Measurements from ENCODE around the gene ZWILCH.

Gene ZWILCH

DNA sequence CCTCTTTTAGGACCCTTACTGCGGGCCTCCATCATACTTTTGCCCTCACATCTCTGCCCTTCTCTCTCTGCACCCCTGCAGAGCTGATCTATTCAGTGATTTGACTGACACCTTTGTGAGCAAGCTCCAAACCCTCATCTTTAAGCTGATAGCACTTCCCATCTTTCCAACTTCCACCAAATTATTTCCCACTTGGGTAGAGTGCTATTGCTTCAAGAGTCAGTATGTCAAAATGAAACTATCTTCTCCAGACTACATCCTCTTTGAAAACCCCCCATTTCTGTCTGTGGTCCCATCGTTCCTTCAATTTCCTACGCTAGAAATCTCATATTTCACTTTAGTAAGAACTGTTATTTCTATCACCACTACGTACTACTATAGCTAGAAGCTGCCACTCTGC, 19.7 kb downstream of the ZWILCH start:
- H3K36me3 Mint-ChIP-seq (ENCODE audit: insufficient read depth), result peaks cover 20% of the 10 kb centered on the region
- H3K27me3 Mint-ChIP-seq, result no peaks in the 10 kb centered on the region
- ATAC-seq (replicated peaks) (no peak), DNase-seq (no peak)
- H3K4me3 Mint-ChIP-seq, result no peak overlapping the region
- no peaks in the 10 kb centered on the region for H3K4me1 Mint-ChIP-seq (ENCODE audit: low read depth in 2 of 2)
- H3K27ac Mint-ChIP-seq, result no peak overlapping the region
- no peaks in the 10 kb centered on the region for H3K9me3 Mint-ChIP-seq

DNA sequence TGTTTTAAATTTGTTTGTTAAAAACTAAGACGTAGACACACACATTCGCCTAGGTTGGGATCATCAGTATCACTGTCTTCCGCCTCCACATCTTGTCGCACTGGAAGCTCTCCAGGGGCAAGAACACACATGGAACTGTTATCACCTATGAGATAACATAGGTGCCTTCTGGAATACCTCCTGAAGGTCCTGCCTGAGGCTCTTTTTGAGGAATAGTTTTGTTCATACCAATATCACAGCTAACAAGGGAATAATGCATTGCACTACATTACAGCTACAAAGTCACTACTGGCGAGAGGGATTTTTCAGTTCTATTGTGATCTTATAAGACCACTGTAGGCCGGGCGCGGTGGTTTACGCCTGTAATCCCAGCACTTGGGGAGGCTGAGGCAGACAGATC, 29.9 kb downstream of the ZWILCH start:
- H3K36me3 Mint-ChIP-seq (ENCODE audit: insufficient read depth), result peaks cover 18% of the 10 kb centered on the region
- no peak overlapping the region for H3K4me3 Mint-ChIP-seq
- no peaks in the 10 kb centered on the region for H3K4me1 Mint-ChIP-seq (ENCODE audit: low read depth in 2 of 2)
- no peak overlapping the region for H3K27ac Mint-ChIP-seq
- H3K9me3 Mint-ChIP-seq, result no peaks in the 10 kb centered on the region
- DNase-seq (no peak), ATAC-seq (replicated peaks) (no peak)
- no peaks in the 10 kb centered on the region for H3K27me3 Mint-ChIP-seq

DNA sequence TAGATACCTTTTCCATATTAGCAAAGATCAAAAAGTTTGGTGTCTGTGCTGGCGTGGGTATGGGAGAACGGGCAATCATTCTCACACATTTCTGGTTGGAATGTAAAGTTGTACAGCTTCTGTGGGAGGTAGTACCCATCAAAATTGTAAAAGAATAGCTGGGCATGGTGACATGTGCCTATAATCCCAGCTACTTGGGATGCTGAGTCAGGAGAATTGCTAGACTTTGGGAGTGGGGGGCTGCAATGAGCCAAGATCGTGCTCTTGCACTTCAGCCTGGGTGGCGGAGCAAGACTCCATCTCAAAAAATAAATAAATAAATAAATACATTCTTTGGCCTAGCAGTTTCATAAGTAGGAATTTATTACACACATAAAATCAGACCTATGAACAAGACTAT, 37.8 kb downstream of the ZWILCH start:
- Mint-ChIP-seq H3K9me3 (no peaks in the 10 kb centered on the region), H3K4me3 (no peak overlapping the region), H3K27me3 (no peaks in the 10 kb centered on the region), H3K36me3 (ENCODE audit: insufficient read depth) (peaks cover 17% of the 10 kb centered on the region), H3K4me1 (ENCODE audit: low read depth in 2 of 2) (no peaks in the 10 kb centered on the region), H3K27ac (no peak overlapping the region)
- ATAC-seq (replicated peaks), result no peak
- DNase-seq, result no peak

DNA sequence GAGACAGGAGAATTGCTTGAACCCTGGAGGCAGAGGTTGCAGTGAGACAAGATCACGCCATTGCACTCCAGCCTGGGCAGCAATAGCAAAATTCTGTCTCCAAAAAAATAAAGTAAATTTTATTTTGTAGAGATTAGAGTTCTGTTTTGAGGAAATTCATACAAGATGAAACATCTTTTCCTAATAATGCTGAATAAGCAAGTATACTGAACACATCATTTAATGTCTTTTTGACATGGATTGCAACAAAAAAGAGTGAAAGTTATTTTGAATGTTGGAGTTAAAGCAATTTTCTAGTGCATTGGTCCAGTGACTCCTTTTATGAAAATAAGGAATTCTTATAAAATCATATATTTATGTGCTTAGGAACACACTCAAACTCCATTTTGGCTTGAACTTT, 40.1 kb downstream of the ZWILCH start:
- ATAC-seq (replicated peaks), result no peak
- H3K4me3 Mint-ChIP-seq, result no peak overlapping the region
- H3K9me3 Mint-ChIP-seq, result no peaks in the 10 kb centered on the region
- DNase-seq, result no peak
- H3K27ac Mint-ChIP-seq, result no peak overlapping the region
- no peaks in the 10 kb centered on the region for H3K27me3 Mint-ChIP-seq
- H3K4me1 Mint-ChIP-seq (ENCODE audit: low read depth in 2 of 2), result no peaks in the 10 kb centered on the region
- peaks cover 16% of the 10 kb centered on the region for H3K36me3 Mint-ChIP-seq (ENCODE audit: insufficient read depth)

DNA sequence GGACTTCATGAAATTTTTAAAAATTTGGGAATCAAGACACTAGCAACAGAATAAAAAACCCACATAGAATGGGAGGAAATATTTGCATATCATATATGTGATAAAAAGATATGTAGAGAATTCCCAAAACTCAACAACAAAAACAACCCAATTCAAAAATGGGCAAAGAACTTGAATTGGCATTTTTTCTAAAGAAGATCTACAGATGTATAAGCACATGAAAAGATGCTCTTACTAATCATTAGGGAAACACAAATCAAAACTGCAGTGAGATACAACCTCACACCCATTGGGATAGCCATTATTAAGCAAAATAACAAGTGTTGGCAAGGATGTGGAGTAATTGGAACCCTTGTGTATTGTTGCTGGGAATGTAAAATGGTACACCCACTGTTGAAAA, 50.6 kb downstream of the ZWILCH start:
- no peak for ATAC-seq (replicated peaks)
- Mint-ChIP-seq H3K36me3 (ENCODE audit: insufficient read depth) (no peaks in the 10 kb centered on the region), H3K27me3 (no peaks in the 10 kb centered on the region), H3K27ac (no peak overlapping the region), H3K9me3 (no peaks in the 10 kb centered on the region), H3K4me3 (no peak overlapping the region), H3K4me1 (ENCODE audit: low read depth in 2 of 2) (no peaks in the 10 kb centered on the region)
- no peak for DNase-seq

DNA sequence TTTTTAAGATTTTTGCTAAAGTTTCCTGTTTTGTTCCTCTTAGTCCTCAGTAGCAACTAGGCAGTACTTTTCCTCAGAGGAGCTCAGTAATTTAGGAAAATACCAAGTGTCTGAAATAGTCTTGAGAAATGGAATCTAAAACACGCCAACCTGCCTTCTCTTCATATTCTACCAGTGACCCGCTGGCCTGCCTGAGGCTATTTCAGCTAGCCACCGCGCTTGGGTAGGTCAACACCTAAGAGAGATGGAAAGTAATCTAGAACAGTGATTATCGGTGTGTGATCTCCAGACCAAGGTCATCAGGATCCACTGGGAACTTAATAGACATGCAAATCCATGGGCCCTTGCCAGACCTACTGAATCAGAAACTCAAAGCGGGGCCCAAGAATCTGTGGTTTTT, 53.1 kb downstream of the ZWILCH start:
- Mint-ChIP-seq H3K27ac (no peak overlapping the region), H3K36me3 (ENCODE audit: insufficient read depth) (no peaks in the 10 kb centered on the region), H3K9me3 (no peaks in the 10 kb centered on the region), H3K27me3 (no peaks in the 10 kb centered on the region), H3K4me3 (no peak overlapping the region), H3K4me1 (ENCODE audit: low read depth in 2 of 2) (no peaks in the 10 kb centered on the region)
- ATAC-seq (replicated peaks) (no peak), DNase-seq (no peak)

DNA sequence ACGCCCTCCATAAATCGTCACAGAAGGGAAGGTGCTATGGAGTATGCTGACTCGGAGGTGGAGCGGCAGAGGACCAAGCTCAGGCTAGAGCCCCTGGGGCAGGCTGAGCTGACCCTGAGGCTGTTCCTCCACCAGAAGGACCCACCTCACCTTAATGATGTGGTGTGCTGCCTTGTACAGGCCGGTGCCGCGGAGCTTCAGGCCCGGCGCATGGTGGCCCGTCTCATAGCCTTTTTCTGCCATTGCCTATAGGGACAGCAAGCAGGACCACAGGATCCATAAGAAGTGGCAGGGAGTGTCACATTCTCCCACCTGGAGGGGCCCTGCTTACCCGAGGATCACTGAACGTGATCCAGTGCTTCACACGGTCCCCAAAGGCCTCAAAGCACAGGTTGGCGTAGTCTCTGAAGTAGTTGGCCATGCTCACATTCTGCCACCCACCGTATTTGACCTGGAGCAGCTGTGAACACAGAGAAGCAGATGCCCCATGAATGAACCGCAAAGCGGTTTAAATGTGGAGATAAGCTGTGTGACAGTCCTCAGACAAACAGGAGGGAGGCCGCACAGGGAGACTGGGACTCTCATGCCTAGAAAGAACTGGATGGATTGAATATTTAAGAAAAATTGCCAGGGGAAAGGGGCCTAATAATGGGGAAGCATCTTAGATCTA, 55.9 kb downstream of the ZWILCH start:
- Mint-ChIP-seq H3K4me1 (ENCODE audit: low read depth in 2 of 2) (peaks cover 0 to 2% of the 10 kb centered on the region in 2 donors), H3K36me3 (ENCODE audit: insufficient read depth) (no peaks in the 10 kb centered on the region), H3K9me3 (no peaks in the 10 kb centered on the region), H3K4me3 (no peak overlapping the region), H3K27me3 (no peaks in the 10 kb centered on the region), H3K27ac (no peak overlapping the region)
- DNase-seq (no peak), ATAC-seq (replicated peaks) (no peak)

DNA sequence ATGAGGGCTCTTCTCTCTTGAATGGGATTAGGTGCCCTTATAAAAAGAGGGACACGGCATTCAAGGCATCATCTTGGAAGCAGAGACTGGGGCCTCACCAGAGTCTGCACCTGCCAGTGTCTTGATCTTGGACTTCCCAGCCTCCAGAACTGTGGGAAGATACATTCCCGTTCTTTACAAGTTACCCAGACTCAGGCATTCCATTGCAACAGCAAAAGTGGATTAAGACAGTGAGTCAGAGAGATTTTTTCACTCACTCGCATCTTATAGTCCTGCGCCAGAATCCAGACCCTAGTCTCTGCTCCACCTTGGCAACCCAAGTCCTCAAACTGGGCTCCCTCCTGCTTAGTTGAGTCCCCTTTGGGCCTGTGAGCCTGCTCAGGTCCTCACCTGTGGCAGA, 58.0 kb downstream of the ZWILCH start:
- Mint-ChIP-seq H3K27ac (no peak overlapping the region), H3K36me3 (ENCODE audit: insufficient read depth) (no peaks in the 10 kb centered on the region), H3K4me3 (no peak overlapping the region), H3K9me3 (no peaks in the 10 kb centered on the region), H3K4me1 (ENCODE audit: low read depth in 2 of 2) (peaks cover 6 to 8% of the 10 kb centered on the region in 2 donors), H3K27me3 (no peaks in the 10 kb centered on the region)
- ATAC-seq (replicated peaks) (no peak), DNase-seq (no peak)

DNA sequence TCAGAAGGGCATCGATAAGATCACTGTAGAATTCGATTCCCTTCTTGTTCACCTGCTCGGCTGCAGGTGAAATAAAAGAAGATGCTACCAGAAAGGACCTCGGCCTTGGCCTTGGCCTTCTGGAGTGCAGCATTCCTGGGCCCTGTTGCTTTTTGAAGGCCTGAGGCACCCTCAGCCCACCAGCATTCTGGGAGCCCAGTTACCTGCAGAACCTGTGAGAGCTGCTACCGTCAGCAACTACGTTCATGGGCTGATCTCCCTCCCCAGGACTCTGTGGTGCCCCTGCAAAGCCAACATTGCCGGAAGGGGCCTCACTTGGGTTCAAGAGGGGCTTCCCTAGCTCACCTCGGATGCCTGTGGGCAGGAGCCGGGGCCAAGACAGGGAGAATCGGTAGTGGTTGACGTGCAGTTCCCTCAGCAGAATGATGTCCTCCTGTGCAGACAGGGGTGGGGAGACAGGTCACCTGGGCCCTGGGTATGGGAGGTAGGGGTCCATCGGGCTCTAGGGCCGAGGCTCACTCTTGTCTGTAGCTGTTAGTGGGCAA, 58.5 kb downstream of the ZWILCH start:
- no peak for ATAC-seq (replicated peaks)
- Mint-ChIP-seq H3K9me3 (no peaks in the 10 kb centered on the region), H3K4me3 (no peak overlapping the region), H3K27me3 (no peaks in the 10 kb centered on the region), H3K27ac (no peak overlapping the region), H3K36me3 (ENCODE audit: insufficient read depth) (no peaks in the 10 kb centered on the region), H3K4me1 (ENCODE audit: low read depth in 2 of 2) (peaks cover 6 to 8% of the 10 kb centered on the region in 2 donors)
- no peak for DNase-seq

DNA sequence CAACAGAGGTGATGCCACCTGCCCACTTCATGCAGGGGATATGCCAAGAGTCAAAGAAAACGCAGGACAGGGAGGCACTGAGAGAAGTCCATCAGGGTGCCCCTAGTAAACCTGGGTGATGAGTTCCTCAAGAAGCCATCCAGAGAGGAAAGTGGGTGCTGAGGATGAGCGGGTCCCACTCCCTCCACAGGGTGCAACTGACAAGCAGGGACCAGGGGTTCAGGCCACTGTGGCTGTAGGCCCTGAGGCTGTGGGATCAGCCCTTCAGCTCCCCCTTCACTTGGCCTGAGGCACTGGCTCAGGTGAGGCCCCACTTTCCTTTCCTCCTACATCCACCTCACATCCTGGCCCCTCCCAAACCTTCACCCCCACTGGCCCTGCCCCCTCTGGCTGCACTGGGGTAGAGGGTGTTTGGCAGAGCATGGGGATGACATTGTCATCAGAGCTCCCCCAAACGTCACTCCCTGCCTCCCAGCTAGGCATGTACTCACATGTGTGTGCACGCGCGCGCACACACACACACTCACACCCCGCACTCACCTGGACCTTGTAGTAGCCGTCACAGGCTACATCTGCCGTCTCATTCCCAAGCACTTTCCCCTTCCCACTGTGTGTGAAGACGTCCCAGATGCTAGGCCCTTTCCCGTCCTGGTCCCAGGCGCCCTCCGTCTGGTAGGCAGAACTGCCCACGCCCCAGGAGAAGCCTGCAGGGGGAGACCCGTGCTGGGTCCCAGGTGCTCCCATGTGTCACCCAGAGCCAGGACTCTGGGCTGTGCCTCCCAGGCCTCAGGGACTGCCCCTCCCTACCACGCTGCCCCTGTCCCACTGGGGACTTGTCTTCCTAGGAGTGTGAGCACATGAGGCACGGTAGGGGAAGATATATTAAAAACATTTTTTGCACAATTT, 59.3 kb downstream of the ZWILCH start:
- H3K27me3 Mint-ChIP-seq, result no peaks in the 10 kb centered on the region
- no peak overlapping the region for H3K4me3 Mint-ChIP-seq

DNA sequence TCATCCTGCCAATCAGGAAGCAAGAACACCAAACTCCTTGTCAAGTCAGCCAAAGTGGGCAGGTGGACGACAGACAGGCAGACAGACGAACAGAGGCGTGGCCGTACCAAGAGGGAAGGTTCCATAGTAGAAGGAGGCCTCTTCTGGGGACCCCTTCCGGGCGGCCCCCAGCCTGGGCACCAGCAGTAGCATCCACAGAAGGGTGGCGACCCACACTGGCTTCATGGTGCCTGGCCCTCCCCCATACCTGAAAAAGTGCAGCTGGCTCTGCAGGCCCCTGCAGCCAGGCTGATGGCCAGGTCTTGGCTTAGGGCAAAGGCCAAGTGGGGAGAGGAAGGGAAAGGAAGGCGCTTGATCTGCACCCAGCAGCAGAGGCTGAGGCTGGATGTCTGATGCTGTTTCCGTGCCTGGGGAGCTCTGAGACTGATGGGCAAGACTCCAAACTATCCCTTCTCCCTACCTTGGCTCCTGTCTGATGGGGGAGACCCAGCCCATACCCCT, 60.1 kb downstream of the ZWILCH start:
- Mint-ChIP-seq H3K27ac (peak overlapping the region in 1 of 2 donors; percentile 49), H3K36me3 (ENCODE audit: insufficient read depth) (no peaks in the 10 kb centered on the region), H3K9me3 (no peaks in the 10 kb centered on the region), H3K4me3 (no peak overlapping the region), H3K27me3 (no peaks in the 10 kb centered on the region), H3K4me1 (ENCODE audit: low read depth in 2 of 2) (peaks cover 6 to 8% of the 10 kb centered on the region in 2 donors)
- DNase-seq (no peak), ATAC-seq (replicated peaks) (no peak)

More for the DNA sequence above, 59.3 kb downstream of the ZWILCH start:
- H3K36me3 Mint-ChIP-seq (ENCODE audit: insufficient read depth), result no peaks in the 10 kb centered on the region
- ATAC-seq (replicated peaks) (no peak), DNase-seq (no peak)
- H3K9me3 Mint-ChIP-seq, result no peaks in the 10 kb centered on the region
- peaks cover 6 to 8% of the 10 kb centered on the region in 2 donors for H3K4me1 Mint-ChIP-seq (ENCODE audit: low read depth in 2 of 2)
- H3K27ac Mint-ChIP-seq, result peak overlapping the region in 1 of 2 donors; percentile 49

DNA sequence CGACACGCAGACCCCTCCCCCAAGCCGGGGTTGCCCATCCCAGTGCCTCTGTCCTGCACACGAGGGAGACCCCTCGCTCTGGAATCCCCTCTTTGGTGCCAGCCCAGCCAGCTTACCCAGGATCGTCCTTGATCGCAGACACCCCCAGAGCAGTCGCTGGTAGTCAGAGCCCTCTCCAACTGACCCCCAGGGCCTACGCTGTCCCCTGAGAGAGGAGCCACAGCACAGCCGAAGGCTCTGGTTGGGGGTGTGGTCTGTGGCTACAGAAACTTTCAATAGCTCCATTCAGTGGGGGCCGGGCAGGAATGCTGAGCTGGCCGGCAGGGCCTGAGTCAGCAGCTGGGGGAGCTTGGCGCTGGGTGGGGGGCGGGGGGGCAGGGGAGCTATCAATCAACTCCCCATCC, 60.6 kb downstream of the ZWILCH start, which contains the start of gene LCTL:
LCTL (minus strand) TSS at position 258 of the 404 bp plus-strand sequence. CDS start 633 bp downstream, outside the sequence.
- no peaks in the 10 kb centered on the region for H3K27me3 Mint-ChIP-seq
- peaks cover 6 to 8% of the 10 kb centered on the region in 2 donors for H3K4me1 Mint-ChIP-seq (ENCODE audit: low read depth in 2 of 2)
- no peak for DNase-seq
- peak within 1 kb of the TSS; percentile 2 to 49 for H3K27ac Mint-ChIP-seq
- no peak within 1 kb of the TSS for H3K4me3 Mint-ChIP-seq
- no peaks in the 10 kb centered on the region for H3K9me3 Mint-ChIP-seq
- no peak for ATAC-seq (replicated peaks)
- no peaks in the 10 kb centered on the region for H3K36me3 Mint-ChIP-seq (ENCODE audit: insufficient read depth)

DNA sequence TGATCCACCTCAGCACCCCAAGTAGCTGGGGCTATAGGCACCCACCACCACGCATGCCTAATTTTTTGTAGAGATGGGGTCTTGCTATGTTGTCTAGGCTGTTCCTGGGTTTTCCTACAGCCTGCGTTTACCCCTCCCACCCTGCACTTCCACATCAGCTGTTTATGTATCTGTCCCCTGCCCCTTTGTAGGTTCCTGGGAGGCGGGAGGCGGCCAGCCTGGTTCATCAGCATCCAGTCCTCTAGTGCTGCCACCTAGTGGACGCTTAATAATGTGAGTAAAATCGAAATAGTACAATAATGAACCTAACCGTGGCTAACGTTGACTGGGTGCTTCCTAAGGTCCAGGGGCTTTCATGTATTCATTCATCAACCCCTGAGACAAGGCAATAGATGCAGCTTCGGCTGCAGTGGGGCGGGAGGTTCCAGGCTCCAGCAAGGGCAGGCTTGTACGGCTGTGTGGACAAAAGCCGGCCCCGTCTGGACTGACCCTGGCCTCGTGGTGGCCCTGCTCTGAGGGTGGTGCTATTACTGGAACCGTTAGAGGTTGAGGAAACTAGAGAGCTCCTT, 61.9 kb downstream of the ZWILCH start:
- peak; percentile 51 for ATAC-seq (replicated peaks)
- H3K27ac Mint-ChIP-seq, result peak overlapping the region in 1 of 2 donors; percentile 2
- no peak overlapping the region for H3K4me3 Mint-ChIP-seq

More for the DNA sequence above, 61.9 kb downstream of the ZWILCH start:
- H3K27me3 Mint-ChIP-seq, result no peaks in the 10 kb centered on the region
- no peaks in the 10 kb centered on the region for H3K9me3 Mint-ChIP-seq
- peak; percentile 49 to 55 (median 54) for DNase-seq
- peaks cover 6 to 8% of the 10 kb centered on the region in 2 donors for H3K4me1 Mint-ChIP-seq (ENCODE audit: low read depth in 2 of 2)
- no peaks in the 10 kb centered on the region for H3K36me3 Mint-ChIP-seq (ENCODE audit: insufficient read depth)

Measured in effector memory CD8-positive, alpha-beta T cell (primary cell).